HEK293 (cell line): ENCODE results near the gene PRKCQ.

Source experiments
- CTCF ChIA-PET: fragments of 350-600 bp; formaldehyde crosslinking; extraction: SDS; loops from one replicate; lab custom pipeline; 2021; ENCODE audit warnings: antibody characterized with exemption; lab: Yijun Ruan, JAX
- POLR2A ChIA-PET: fragments of 300-600 bp; formaldehyde crosslinking; extraction: SDS; loops from one replicate; lab custom pipeline; 2020; ENCODE audit warnings: antibody characterized with exemption, inconsistent platforms; lab: Yijun Ruan, JAX
- H3K27ac ChIP-seq: fragments of 200-500 bp; sonication (Bioruptor generic); 2 replicates; pipeline ENCODE4 v1.5.1; 2014; ENCODE audit warnings: low read depth, low read length, control low read depth, inconsistent platforms; ENCODE audit errors: extremely low read depth
- H3K36me3 ChIP-seq, 2 experiments: fragments of 200-500 bp in 1 of 2; sonication (Bioruptor generic) in 1 of 2; 1 replicate in 1 of 2; 2 replicates in 1 of 2; pipeline ENCODE4 v1.5.1; 2014 to 2017; ENCODE audit warnings: inconsistent platforms in 2 of 2, low read length in 2 of 2; ENCODE audit not compliant: control insufficient read depth in 2 of 2, insufficient read depth in 1 of 2
- H3K4me1 ChIP-seq: fragments of 200-500 bp; sonication (Bioruptor generic); 2 replicates; pipeline ENCODE4 v1.5.1; 2014; ENCODE audit warnings: mild to moderate bottlenecking, low read length, inconsistent platforms; ENCODE audit not compliant: control insufficient read depth, insufficient read depth
- H3K4me3 ChIP-seq: 2 replicates; pipeline ENCODE4 v1.5.1; 2011; ENCODE audit warnings: low read depth, mild to moderate bottlenecking, control low read depth, low read length, moderate library complexity
- H3K9me3 ChIP-seq: fragments of 200-500 bp; sonication (Bioruptor generic); 2 replicates; pipeline ENCODE4 v1.5.1; 2014; ENCODE audit warnings: low read depth, low read length, inconsistent platforms; ENCODE audit not compliant: control insufficient read depth, insufficient read depth
- KLF7 ChIP-seq: fragments of 450-650 bp; formaldehyde crosslinking; IDR thresholded peaks from 2 replicates; pipeline ENCODE4 v1.5.1; 2016; ENCODE audit warnings: missing biosample characterization, missing genetic modification characterization, borderline replicate concordance
- KLF9 ChIP-seq: fragments of 450-650 bp; formaldehyde crosslinking; IDR thresholded peaks from 2 replicates; pipeline ENCODE4 v1.5.1; 2016; ENCODE audit warnings: missing biosample characterization, missing genetic modification characterization, low read depth
- REPIN1 ChIP-seq: fragments of 450-650 bp; formaldehyde crosslinking; IDR thresholded peaks from 2 replicates; pipeline ENCODE4 v1.5.1; 2017; ENCODE audit warnings: missing biosample characterization, missing genetic modification characterization, low read depth
- SETDB1 ChIP-seq: IDR thresholded peaks from one replicate; pipeline ENCODE4 v1.6.1; 2017; ENCODE audit warnings: mild to moderate bottlenecking, low read length, moderate library complexity, mixed read lengths; ENCODE audit not compliant: insufficient read length
- YY1 ChIP-seq: fragments of 450-650 bp; formaldehyde crosslinking; IDR thresholded peaks from 2 replicates; pipeline ENCODE4 v1.5.1; 2018; ENCODE audit warnings: missing biosample characterization, missing genetic modification characterization
- ZBTB48 ChIP-seq: fragments of 450-650 bp; formaldehyde crosslinking; IDR thresholded peaks from 2 replicates; pipeline ENCODE4 v1.5.1; 2016; ENCODE audit warnings: missing biosample characterization, missing genetic modification characterization
- ZFP37 ChIP-seq: fragments of 450-650 bp; formaldehyde crosslinking; IDR thresholded peaks from 2 replicates; pipeline ENCODE4 v1.5.1; 2016; ENCODE audit warnings: missing biosample characterization, missing genetic modification characterization
- ZIC2 ChIP-seq: fragments of 450-650 bp; formaldehyde crosslinking; IDR thresholded peaks from 2 replicates; pipeline ENCODE4 v1.5.1; 2016; ENCODE audit warnings: missing biosample characterization, missing genetic modification characterization
- ZNF133 ChIP-seq: fragments of 450-650 bp; formaldehyde crosslinking; IDR thresholded peaks from 2 replicates; pipeline ENCODE4 v1.5.1; 2016; ENCODE audit warnings: missing biosample characterization, missing genetic modification characterization
- ZNF146 ChIP-seq: fragments of 450-650 bp; formaldehyde crosslinking; IDR thresholded peaks from 2 replicates; pipeline ENCODE4 v1.5.1; 2016; ENCODE audit warnings: missing biosample characterization, missing genetic modification characterization
- ZNF174 ChIP-seq: fragments of 450-650 bp; formaldehyde crosslinking; IDR thresholded peaks from 2 replicates; pipeline ENCODE4 v1.5.0; 2017; ENCODE audit warnings: missing biosample characterization, mild to moderate bottlenecking, missing genetic modification characterization
- ZNF23 ChIP-seq: fragments of 450-650 bp; formaldehyde crosslinking; IDR thresholded peaks from 2 replicates; pipeline ENCODE4 v1.5.1; 2016; ENCODE audit warnings: missing biosample characterization, missing genetic modification characterization, borderline replicate concordance
- ZNF292 ChIP-seq: fragments of 450-650 bp; formaldehyde crosslinking; IDR thresholded peaks from 2 replicates; pipeline ENCODE4 v1.5.1; 2016; ENCODE audit warnings: low read depth, missing biosample characterization, missing genetic modification characterization, borderline replicate concordance
- ZNF600 ChIP-seq: fragments of 450-650 bp; formaldehyde crosslinking; IDR thresholded peaks from 2 replicates; pipeline ENCODE4 v1.5.1; 2016; ENCODE audit warnings: missing biosample characterization, missing genetic modification characterization
- ZNF747 ChIP-seq: fragments of 450-650 bp; formaldehyde crosslinking; IDR thresholded peaks from 2 replicates; pipeline ENCODE4 v1.5.1; 2016; ENCODE audit warnings: missing biosample characterization, missing genetic modification characterization
- ZNF76 ChIP-seq: fragments of 450-650 bp; formaldehyde crosslinking; IDR thresholded peaks from 2 replicates; pipeline ENCODE4; 2016; ENCODE audit warnings: low read depth, missing biosample characterization, missing genetic modification characterization, borderline replicate concordance
- ZNF777 ChIP-seq: fragments of 450-650 bp; formaldehyde crosslinking; IDR thresholded peaks from 2 replicates; pipeline ENCODE4 v1.5.1; 2017; ENCODE audit warnings: missing biosample characterization, missing genetic modification characterization, borderline replicate concordance
- ZNF830 ChIP-seq: fragments of 450-650 bp; IDR thresholded peaks from 2 replicates; pipeline ENCODE4 v1.5.0; 2018; ENCODE audit warnings: missing biosample characterization, missing genetic modification characterization, low read depth, mild to moderate bottlenecking, moderate library complexity
- ZXDB ChIP-seq: fragments of 450-650 bp; formaldehyde crosslinking; IDR thresholded peaks from 2 replicates; pipeline ENCODE4 v1.5.1; 2016; ENCODE audit warnings: missing biosample characterization, missing genetic modification characterization
- TF ChIP-seq, protein P1 (sequence below): fragments of 450-650 bp; formaldehyde crosslinking; IDR thresholded peaks from 2 replicates; pipeline ENCODE4 v1.5.1; 2016; ENCODE audit warnings: missing biosample characterization, missing genetic modification characterization
- TF ChIP-seq, protein P2 (sequence below): fragments of 450-650 bp; formaldehyde crosslinking; IDR thresholded peaks from 2 replicates; pipeline ENCODE4 v1.5.1; 2016; ENCODE audit warnings: missing biosample characterization, missing genetic modification characterization
- TF ChIP-seq, protein P3 (sequence below): fragments of 450-650 bp; formaldehyde crosslinking; IDR thresholded peaks from 2 replicates; pipeline ENCODE4 v1.5.1; 2017; ENCODE audit warnings: missing biosample characterization, missing genetic modification characterization
- TF ChIP-seq, protein P4 (sequence below): fragments of 450-650 bp; formaldehyde crosslinking; IDR thresholded peaks from 2 replicates; pipeline ENCODE4 v1.5.1; 2016; ENCODE audit warnings: missing biosample characterization, missing genetic modification characterization
- TF ChIP-seq, protein P5 (sequence below): fragments of 450-650 bp; formaldehyde crosslinking; IDR thresholded peaks from 2 replicates; pipeline ENCODE4 v1.5.1; 2016; ENCODE audit warnings: missing biosample characterization, missing genetic modification characterization
- TF ChIP-seq, protein P6 (sequence below): fragments of 450-650 bp; formaldehyde crosslinking; IDR thresholded peaks from 2 replicates; pipeline ENCODE4 v1.5.1; 2016; ENCODE audit warnings: missing biosample characterization, missing genetic modification characterization

PRKCQ gene

DNA sequence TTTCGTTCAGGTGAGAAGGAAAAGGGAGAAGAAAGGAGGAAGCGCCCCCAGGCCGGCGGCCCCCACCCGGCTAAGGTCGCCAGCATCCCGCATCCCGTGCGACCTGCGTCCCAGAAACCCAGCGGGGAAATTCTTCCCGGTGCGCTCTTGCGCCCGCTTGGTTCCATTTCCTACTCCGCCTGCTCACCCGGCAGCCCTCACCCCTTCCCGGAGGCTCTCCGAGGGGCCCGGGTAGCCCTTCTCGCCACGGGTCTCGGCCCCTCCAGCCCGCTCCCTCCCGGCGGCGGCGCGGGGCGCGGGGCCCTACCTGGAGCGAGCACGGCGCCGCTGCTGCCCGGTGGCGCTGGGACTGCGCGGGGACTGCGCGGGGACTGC is at the start of gene PRKCQ:
TSS of gene PRKCQ (minus strand) at position 373 of the 375 bp plus-strand sequence. CDS start 65,141 bp downstream, outside the sequence.
- ChIA-PET CTCF (interaction anchor here (0.6 to 1.2 kb wide), 6 partner anchors 9 to 945 kb away, joined by 3 to 7 read pairs (median 4); no protein-coding TSS in a partner anchor), POLR2A (interaction anchor here (1.9 kb wide), 1 partner anchor 11 kb away, joined by 6 read pairs; no protein-coding TSS in a partner anchor)
- Histone ChIP-seq H3K36me3 (peaks cover 0 to 10% of the 10 kb centered on the region in 2 experiments; a peak in 1 of 3 replicates), H3K4me1 (peaks cover 5% of the 10 kb centered on the region), H3K27ac (peak within 1 kb of the TSS; percentile 68; the same call in 1 of the 2 replicates), H3K9me3 (no peaks in the 10 kb centered on the region), H3K4me3 (peak within 1 kb of the TSS; percentile 69)
- TF ChIP-seq ZFP37 (tag by site-specific recombination), result no peak
- no peak for TF ChIP-seq SETDB1
- no peak for TF ChIP-seq ZNF747 (tag by site-specific recombination)
- no peak for TF ChIP-seq ZBTB48 (tag by site-specific recombination)
- no peak for TF ChIP-seq ZNF174 (tag by site-specific recombination)
- no peak for TF ChIP-seq ZNF830
- no peak for TF ChIP-seq ZNF600 (tag by site-specific recombination)
- no peak for TF ChIP-seq YY1 (tag by site-specific recombination)
- TF ChIP-seq, protein P1, sequence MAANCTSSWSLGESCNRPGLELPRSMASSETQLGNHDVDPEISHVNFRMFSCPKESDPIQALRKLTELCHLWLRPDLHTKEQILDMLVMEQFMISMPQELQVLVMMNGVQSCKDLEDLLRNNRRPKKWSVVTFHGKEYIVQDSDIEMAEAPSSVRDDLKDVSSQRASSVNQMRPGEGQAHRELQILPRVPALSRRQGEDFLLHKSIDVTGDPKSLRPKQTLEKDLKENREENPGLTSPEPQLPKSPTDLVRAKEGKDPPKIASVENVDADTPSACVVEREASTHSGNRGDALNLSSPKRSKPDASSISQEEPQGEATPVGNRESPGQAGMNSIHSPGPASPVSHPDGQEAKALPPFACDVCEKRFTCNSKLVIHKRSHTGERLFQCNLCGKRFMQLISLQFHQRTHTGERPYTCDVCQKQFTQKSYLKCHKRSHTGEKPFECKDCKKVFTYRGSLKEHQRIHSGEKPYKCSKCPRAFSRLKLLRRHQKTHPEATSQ (tag by site-specific recombination), result no peak
- no peak for TF ChIP-seq KLF7 (tag by site-specific recombination)
- TF ChIP-seq, protein P2, sequence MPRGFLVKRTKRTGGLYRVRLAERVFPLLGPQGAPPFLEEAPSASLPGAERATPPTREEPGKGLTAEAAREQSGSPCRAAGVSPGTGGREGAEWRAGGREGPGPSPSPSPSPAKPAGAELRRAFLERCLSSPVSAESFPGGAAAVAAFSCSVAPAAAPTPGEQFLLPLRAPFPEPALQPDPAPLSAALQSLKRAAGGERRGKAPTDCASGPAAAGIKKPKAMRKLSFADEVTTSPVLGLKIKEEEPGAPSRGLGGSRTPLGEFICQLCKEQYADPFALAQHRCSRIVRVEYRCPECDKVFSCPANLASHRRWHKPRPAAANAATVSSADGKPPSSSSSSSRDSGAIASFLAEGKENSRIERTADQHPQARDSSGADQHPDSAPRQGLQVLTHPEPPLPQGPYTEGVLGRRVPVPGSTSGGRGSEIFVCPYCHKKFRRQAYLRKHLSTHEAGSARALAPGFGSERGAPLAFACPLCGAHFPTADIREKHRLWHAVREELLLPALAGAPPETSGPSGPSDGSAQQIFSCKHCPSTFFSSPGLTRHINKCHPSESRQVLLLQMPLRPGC (tag by site-specific recombination), result no peak
- TF ChIP-seq, protein P3, sequence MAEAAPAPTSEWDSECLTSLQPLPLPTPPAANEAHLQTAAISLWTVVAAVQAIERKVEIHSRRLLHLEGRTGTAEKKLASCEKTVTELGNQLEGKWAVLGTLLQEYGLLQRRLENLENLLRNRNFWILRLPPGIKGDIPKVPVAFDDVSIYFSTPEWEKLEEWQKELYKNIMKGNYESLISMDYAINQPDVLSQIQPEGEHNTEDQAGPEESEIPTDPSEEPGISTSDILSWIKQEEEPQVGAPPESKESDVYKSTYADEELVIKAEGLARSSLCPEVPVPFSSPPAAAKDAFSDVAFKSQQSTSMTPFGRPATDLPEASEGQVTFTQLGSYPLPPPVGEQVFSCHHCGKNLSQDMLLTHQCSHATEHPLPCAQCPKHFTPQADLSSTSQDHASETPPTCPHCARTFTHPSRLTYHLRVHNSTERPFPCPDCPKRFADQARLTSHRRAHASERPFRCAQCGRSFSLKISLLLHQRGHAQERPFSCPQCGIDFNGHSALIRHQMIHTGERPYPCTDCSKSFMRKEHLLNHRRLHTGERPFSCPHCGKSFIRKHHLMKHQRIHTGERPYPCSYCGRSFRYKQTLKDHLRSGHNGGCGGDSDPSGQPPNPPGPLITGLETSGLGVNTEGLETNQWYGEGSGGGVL (tag by site-specific recombination), result no peak
- TF ChIP-seq, protein P4, sequence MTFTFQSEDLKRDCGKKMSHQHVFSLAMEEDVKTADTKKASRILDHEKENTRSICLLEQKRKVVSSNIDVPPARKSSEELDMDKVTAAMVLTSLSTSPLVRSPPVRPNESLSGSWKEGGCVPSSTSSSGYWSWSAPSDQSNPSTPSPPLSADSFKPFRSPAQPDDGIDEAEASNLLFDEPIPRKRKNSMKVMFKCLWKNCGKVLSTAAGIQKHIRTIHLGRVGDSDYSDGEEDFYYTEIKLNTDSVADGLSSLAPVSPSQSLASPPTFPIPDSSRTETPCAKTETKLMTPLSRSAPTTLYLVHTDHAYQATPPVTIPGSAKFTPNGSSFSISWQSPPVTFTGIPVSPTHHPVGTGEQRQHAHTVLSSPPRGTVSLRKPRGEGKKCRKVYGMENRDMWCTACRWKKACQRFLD, result no peak
- TF ChIP-seq ZNF777 (tag by site-specific recombination), result no peak
- TF ChIP-seq ZNF292 (tag by site-specific recombination), result no peak
- TF ChIP-seq, protein P5, sequence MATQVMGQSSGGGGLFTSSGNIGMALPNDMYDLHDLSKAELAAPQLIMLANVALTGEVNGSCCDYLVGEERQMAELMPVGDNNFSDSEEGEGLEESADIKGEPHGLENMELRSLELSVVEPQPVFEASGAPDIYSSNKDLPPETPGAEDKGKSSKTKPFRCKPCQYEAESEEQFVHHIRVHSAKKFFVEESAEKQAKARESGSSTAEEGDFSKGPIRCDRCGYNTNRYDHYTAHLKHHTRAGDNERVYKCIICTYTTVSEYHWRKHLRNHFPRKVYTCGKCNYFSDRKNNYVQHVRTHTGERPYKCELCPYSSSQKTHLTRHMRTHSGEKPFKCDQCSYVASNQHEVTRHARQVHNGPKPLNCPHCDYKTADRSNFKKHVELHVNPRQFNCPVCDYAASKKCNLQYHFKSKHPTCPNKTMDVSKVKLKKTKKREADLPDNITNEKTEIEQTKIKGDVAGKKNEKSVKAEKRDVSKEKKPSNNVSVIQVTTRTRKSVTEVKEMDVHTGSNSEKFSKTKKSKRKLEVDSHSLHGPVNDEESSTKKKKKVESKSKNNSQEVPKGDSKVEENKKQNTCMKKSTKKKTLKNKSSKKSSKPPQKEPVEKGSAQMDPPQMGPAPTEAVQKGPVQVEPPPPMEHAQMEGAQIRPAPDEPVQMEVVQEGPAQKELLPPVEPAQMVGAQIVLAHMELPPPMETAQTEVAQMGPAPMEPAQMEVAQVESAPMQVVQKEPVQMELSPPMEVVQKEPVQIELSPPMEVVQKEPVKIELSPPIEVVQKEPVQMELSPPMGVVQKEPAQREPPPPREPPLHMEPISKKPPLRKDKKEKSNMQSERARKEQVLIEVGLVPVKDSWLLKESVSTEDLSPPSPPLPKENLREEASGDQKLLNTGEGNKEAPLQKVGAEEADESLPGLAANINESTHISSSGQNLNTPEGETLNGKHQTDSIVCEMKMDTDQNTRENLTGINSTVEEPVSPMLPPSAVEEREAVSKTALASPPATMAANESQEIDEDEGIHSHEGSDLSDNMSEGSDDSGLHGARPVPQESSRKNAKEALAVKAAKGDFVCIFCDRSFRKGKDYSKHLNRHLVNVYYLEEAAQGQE (tag by site-specific recombination), result no peak
- TF ChIP-seq KLF9 (tag by site-specific recombination), result no peak
- no peak for TF ChIP-seq REPIN1 (tag by site-specific recombination)
- TF ChIP-seq, protein P6, sequence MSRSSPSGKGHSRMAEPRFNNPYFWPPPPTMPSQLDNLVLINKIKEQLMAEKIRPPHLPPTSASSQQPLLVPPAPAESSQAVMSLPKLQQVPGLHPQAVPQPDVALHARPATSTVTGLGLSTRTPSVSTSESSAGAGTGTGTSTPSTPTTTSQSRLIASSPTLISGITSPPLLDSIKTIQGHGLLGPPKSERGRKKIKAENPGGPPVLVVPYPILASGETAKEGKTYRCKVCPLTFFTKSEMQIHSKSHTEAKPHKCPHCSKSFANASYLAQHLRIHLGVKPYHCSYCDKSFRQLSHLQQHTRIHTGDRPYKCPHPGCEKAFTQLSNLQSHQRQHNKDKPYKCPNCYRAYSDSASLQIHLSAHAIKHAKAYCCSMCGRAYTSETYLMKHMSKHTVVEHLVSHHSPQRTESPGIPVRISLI, result no peak; the same call in 1 of the 2 replicates
- no peak for TF ChIP-seq ZNF133 (tag by site-specific recombination)
- TF ChIP-seq ZNF23 (tag by site-specific recombination), result no peak
- TF ChIP-seq ZIC2 (tag by site-specific recombination), result peak; percentile 55
- no peak for TF ChIP-seq ZNF146 (tag by site-specific recombination)
- TF ChIP-seq ZXDB, result no peak
- peak; percentile 84; the same call in 1 of the 2 replicates for TF ChIP-seq ZNF76 (tag by site-specific recombination)
